HG02610 (cell line): ENCODE results near the gene RGS18.
"Not testable (repeated sequence)": the region's sequence is repeated elsewhere in the genome, so short reads cannot be mapped to it uniquely, and the experiment has no call there.

ENCODE experiments used
- ATAC-seq: cut with Tn5 transposase; IDR thresholded peaks from one replicate; pipeline ENCODE4 v1.9.1; 2021; ENCODE audit warnings: mild to moderate bottlenecking, moderate library complexity; ENCODE audit not compliant: unreplicated experiment

The RGS18 gene

DNA sequence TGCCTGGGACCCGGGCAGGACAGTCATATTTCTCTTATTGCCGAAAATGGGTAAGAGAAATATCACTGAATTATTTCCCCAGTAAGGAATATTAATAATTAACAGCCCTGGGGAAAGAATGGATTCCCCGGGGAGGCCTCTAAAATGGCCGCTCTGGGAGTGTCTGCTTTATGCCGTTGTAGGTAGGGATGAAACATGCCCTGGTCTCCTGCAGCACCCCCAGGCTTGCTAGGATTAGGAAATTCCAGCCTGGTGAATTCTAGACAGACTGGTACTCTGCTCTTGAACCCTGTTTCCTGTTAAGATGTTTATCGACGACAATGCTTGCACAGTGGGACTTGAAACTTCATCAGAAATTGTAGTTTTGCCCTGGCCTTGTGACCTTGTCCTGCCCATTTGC is 6.7 kb downstream of the RGS18 start:
- ATAC-seq, result not testable (repeated sequence)

DNA sequence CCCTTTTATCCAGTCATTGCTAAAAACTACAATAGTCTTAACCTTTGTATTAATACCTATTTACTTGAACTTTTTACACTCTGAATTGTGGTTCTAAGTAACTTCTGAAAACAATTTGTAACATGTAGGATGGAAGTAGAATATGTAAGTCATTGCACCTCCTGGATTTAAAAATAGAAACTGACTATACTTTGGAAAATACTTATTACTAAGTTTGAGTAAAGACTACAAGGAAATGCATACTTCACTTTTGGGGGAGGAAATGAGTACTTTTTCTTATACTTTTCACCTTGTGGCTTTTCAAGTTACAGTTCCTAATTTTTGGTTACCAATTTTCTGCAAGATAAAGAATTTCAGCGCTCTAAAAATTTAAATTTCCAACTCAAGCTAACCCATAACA is 8.7 kb downstream of the RGS18 start:
- ATAC-seq, result no peak

DNA sequence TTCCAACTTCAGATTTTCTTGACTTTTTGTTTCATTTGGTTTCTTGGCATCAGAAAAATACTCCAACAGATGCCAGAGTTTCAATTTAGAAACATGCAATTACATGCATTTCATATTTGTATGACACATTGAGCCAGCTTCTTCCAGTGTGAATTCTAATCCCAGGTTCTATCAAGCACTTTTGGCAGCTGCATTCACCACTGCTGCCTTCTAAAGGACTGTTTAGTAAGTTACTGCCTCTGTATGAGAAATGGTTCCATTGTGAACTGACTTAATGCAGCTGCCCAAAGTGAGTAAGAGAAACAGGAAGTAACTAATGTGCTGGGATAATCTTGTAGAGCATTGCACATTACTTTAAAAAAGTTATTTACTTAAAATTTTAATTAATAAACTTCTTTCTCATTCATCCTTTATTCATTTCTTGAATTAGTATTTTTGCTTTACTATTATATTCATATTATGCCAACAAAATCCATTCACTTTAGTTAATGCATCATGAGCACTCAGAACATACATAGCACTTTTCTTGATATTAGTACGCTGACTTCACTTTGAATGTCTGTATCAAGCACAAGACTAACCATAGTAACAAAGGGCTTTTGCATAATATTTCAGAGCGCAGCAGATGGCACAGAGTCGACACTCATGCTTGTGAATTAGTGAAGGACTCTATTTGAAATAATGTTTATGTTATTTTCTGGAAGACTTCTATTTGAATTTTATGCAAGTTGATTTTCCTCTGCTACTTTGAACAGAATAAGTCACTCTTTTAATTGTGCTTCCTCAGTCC is 9.8 kb downstream of the RGS18 start:
- ATAC-seq, result no peak

DNA sequence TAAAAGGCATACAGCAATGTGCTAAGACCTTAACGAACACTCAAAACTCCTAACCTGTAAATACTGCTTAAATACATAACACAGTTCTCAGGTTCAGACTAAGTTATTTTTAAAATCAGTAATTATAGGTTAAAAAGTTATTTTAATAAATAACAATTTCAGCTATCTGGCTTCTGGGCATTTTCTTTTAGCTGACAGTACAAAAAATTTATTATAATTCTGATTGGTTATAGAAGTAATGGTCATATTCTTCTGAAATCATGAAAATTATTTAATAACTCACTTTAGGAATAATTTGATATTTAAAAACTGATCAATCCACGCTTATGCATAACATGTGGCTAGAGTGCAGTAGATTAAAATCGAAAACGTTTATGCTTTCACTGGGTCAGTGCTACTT is 10.7 kb downstream of the RGS18 start:
- no peak for ATAC-seq

DNA sequence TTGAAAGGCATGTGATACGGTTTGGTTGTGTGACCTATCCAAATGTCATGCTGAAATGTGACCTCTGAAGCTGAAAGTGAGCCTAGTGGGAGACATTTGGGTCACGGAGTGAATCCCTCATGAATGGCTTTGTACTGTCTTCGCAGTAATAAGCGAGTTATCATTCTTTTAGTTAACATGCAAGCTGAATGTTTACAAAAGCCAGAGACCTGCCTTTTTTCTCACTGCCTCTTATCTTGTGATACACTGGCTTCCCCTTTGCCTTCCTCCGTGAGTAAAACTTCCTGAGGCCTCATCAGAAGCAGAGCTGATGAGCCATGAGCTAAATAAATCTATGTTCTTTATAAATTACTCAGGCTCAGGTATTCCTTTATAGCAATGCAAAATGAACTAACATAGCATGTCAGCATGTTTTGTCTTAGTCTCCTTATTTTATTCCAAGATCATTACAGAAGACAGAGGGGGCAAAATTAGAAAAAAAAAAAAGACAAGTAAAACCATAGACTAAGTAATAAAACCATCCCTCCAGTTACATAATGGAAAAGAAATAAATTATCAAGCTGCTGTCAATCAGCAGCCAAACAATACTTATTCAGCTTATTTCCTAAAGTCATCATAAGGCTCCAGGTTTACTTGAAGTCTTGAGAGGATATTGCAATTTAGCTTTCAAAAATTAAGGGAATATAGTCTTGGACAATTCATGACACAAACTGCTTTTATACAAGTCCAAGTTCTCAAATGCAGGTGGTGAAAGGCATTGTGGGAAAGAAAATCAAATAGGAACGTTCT is 12.1 kb downstream of the RGS18 start:
- no peak for ATAC-seq

DNA sequence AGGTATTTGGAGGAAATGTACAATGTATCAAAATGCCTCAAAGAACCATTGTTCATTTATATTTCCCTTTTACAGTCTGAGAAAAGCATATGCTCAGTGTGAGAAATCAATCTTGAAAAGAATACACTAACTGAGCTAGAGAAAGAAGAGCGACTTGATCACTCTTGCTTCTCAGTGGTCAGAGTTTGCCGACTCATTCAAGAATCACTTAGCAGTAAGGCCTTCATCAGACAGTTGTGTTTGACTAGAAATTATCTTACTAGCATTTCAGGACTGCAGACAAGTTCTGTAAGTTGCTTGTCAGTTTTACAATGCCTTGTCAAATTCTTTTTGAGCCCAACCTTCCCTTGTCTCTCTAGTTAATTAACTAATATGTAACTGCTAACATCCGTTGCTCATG is 12.9 kb downstream of the RGS18 start:
- ATAC-seq, result no peak

DNA sequence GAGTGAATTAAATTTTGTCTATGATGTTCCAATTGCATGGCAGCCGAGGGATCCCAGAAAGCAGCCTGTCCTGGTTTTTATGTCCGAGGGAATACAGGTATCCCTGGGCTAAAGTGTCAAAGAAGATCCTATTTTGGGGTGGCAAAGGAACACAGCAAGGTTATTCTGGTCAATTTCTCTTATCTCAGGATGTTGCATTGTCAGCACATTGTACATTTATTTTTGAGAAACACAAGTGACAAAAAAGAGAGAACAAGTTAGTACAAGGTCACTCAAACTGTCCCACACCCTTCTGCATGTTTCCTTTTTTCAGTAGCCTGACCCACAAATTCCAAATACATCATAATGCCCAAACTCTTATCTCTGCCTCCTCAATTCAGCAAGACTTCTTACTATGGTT is 17.7 kb downstream of the RGS18 start:
- ATAC-seq, result no peak

DNA sequence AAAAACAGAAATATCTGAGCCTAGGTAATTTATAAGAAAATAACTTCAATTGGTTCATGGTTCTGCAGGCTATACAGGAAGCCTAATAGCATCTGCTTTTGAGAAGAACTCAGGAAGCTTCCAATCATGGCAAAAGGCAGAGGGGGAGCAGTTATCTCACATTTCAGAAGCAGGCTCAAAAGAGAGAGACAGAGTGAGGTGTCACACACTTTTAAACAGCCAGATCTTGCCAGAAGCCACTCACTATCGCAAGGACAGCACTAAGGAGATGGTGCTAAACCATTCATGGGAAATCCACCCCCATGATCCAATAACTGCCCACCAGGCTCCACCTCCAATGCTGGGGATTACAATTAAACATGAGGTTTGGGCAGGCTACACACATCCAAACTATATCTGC is 25.5 kb downstream of the RGS18 start:
- no peak for ATAC-seq

DNA sequence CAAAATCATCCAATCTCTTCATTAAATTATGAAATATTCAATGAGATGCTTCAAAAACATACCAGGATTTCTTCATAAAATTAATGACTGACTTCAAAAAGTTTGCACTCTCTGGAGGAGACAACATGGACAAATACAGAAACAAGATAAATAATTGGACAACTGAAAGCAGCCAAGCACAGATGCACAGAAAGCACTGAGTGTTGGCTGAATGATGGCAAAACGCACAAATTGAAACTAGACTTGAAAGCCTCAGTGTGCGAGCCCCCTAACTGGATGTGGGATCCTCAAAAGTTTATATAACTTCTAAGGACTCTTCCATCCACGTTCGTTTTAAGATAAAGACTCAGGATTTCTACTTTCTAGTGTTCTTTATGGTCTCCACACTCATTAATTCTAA is 27.9 kb downstream of the RGS18 start:
- no peak for ATAC-seq

DNA sequence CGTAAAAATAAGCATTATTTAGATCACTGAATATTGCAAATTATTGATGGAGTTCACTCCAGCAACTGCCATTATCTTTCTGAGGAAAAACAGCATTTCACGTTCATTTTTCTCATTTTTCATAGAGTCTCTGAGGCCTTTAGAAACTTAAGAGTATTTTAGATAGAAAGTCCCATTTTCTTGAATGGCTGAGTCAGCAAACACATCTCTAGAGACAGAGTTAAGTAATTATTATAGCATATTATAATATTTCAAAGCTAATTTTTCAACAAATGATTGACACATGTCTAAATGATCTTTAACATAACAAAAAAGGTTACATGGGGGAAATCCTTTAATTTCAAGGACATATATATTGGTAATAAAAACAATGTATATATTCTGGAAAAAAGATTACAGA is 31.8 kb downstream of the RGS18 start:
- no peak for ATAC-seq

DNA sequence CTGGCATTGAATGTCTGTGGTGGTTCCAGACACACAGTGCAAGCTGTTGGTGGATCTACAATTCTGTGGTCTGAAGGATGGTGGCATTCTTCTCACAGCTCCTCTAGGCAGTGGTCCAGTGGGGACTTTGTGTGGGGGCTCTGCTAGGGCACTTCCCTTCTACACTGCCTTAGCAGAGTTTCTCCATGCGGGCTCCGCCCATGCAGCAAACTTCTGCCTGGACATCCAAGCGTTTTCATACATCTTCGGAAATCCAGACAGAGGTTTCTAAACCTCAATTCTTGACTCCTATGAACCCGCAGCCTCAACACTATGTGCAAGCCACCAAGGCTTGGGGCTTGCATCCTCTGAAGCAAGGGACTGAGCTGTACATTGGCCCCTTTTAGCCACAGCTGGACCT is 43.0 kb downstream of the RGS18 start:
- no peak for ATAC-seq

DNA sequence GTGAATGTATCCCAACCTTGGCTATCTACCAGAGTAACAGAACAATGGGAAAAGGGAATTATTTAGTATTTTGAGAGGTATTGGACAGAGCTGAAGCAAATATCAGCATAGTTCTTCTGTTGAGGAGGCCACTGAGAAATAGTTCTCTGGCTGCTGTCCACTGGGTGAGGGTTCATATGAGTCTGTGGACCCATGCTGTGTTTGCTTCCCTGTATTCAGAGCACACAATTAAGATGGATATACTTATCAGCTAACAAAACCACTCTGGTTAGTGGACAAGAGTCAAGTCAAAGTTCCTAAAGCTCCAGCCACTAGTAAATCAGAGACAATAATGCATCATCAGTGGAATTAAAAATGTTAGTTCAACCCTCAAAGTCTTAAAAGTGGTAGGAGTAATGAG is 66.1 kb downstream of the RGS18 start:
- no peak for ATAC-seq

DNA sequence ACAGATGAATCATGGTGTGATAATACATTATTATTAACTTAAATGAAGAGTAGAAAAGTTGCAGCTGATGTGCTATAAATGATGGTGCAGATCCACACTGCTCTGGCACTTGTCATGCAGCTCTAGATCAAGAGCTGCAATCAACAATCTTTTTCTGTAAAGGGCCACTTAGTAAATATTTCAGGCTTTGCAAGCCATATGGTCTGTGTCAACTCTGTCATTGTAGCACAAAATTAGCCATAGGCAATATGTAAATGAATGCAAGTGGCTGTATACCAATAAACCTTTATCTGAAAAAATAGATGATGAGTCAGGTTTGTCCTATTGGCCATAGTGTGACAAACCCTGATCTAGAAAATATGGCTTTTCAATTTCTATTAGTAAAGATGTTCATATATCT is 66.6 kb downstream of the RGS18 start:
- ATAC-seq, result no peak

DNA sequence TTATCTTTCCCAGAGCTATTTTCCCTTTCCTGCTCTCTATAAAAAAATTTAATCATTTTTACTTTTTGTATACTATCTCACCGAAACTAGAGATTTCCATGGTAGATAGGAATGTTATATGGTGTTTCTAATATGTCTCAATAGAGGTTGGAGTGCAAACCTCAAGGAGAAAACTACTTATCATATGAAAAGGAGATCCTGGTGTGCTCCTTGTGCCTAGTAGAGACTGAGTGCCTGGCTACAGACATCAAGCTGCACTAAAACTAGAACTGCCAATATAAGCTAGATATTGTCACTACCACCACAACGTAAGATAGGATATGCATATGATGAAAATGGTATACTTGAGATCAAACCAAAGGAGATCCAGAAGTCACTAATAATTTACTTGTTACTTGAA is 67.0 kb downstream of the RGS18 start:
- ATAC-seq, result no peak

DNA sequence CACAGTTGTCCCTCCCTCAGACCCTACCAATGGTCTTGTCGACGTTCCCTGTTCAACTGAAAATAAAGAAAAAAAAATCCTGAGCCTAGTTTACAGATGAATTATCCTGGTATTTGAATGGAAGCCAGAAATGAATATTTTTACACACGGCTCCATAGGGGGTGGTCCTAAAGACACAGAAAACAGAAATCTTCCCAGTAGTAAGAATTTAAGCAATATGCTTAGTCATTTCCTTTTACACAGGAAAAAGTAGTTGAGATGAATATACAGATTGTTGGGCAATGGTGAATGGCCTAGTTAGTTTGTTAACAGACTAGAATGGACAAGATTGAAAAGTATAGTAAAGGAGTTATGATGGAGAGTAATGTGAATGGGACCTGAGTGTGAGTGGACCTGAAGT is 67.4 kb downstream of the RGS18 start:
- no peak for ATAC-seq

DNA sequence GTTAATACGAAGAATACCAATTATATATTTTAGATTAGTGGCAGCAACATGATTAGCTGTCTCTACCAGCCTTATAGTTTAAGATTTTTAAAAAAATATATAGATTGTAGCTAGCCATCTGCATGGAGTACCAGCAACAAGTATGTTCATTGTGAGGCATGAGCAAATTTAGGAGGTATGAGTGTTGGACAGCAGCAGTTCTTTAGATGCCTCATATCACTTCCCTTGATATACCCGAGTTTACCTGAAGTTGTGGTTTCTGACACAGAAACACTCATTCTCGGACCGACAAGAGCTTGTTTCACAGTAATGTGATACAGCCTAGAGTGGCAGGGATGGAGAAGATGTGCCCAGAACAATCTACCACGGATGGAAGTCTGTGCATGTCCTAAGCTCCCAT is 69.1 kb downstream of the RGS18 start:
- no peak for ATAC-seq

DNA sequence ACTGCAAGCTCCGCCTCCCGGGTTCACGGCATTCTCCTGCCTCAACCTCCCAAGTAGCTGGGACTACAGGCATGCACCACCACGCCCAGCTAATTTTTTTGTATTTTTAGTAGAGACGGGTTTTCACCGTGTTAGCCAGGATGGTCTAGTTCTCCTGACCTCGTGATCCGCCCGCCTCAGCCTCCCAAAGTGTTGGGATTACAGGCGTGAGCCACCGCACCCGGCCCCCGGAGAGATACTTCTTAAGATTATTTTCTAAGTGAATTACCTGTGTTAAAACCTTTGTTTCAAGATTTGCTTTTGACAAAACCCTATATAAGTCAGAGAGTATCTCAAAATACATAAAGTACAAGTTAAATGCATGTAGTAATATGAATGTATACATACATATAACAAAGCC is 69.7 kb downstream of the RGS18 start:
- ATAC-seq, result not testable (repeated sequence)

DNA sequence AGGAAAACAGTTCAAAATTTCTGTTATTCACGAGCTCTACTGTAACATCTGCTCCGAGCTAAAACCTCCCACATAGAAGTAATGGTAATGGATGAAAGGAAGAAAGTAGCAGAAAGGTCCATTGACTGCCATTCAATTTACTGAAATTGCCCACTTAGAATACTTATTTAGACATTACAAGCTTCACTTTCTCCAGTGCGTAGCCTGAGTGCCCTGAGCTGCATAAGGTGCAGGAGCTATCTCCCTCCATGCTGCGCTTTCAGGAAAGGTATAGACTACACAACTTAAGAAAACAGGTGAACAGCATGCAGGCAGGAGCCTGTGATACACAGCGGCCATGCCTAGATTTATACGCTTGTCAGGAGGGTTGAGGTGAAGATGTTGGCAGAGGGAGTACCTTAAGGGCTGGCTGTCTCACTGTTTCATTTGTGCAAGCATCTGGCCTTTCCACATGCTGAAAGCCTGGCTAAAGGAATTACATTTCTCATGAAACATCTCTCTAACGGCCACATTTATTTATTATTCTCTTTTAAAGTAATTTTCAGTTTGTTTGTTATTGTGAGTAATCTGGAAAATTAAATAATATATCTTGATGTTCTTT is 74.7 kb downstream of the RGS18 start:
- no peak for ATAC-seq

DNA sequence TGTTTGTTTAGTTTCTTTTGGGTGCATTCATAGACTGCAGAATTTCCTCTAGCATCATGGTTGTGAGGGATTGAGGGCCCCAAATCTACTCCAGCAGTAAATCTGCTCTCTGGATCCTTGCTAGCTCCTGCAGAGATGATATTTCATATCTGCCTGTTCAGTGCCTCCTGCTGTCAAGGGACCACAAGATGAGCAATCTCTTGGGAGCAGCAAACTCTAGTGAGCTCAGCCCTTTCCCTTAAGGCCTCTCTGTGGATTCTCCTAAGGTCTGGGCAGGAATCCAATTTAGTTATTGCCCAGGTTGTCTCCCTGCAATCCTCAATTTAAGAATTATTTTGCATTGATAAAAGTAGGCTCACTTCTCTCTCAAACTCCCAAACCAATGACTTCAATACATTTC is 76.9 kb downstream of the RGS18 start:
- no peak for ATAC-seq
